Left renal cortex interstitium (tissue), 4 donors: Measurements from ENCODE around the gene NFYC. TPM values are rescaled to one million over a fixed set of nuclear protein-coding genes. Genes with fewer than 3 reads are reported as not detected.

Source experiments
- DNase-seq, 4 donors: peaks; one replicate each; pipeline ENCODE4 v3.0.0-alpha.2; 2013; ENCODE audit warnings: low read depth in 4 of 4, low spot score in 2 of 4, missing footprints in 1 of 4
- polyA plus RNA-seq, 4 donors: library from polyadenylated mRNA; unstranded; fragments of 120-200 nt; gene quantifications; one replicate each; pipeline ENCODE4 v1.2.1, GENCODE V29; 2013; ENCODE audit not compliant: insufficient read length in 4 of 4

Gene NFYC
- polyA plus RNA-seq, 4 donors, result 89.7 to 121 (median 98.4) TPM

GRCh38 chr1:40734882-40735628 lies 43.6 kb downstream of the NFYC start:
- DNase-seq, result no peak

GRCh38 chr1:40736085-40736531 lies 44.6 kb downstream of the NFYC start:
- DNase-seq, result no peak

- no peak for DNase-seq
Observed at GRCh38 chr1:40738831-40739230, 47.3 kb downstream of the NFYC start.

GRCh38 chr1:40739455-40740008 lies 48.0 kb downstream of the NFYC start:
- DNase-seq, result no peak

GRCh38 chr1:40740039-40740996 lies 48.8 kb downstream of the NFYC start:
- DNase-seq, result no peak

- DNase-seq, result no peak
Observed at GRCh38 chr1:40740997-40741736, 49.7 kb downstream of the NFYC start.

GRCh38 chr1:40742363-40743061 lies 51.0 kb downstream of the NFYC start:
- DNase-seq, result no peak

- no peak for DNase-seq
Observed at GRCh38 chr1:40743452-40743851, 51.9 kb downstream of the NFYC start.

- no peak for DNase-seq
Observed at GRCh38 chr1:40743860-40744259, 52.4 kb downstream of the NFYC start.

- no peak for DNase-seq
Observed at GRCh38 chr1:40745176-40745575, 53.7 kb downstream of the NFYC start.

- no peak for DNase-seq
Observed at GRCh38 chr1:40746344-40747090, 55.0 kb downstream of the NFYC start.

GRCh38 chr1:40748841-40749718 lies 57.6 kb downstream of the NFYC start:
- DNase-seq, result no peak

GRCh38 chr1:40749817-40750216 lies 58.3 kb downstream of the NFYC start:
- no peak for DNase-seq

GRCh38 chr1:40750451-40750908 lies 59.0 kb downstream of the NFYC start:
- no peak for DNase-seq

- no peak for DNase-seq
Observed at GRCh38 chr1:40751802-40752201, 60.3 kb downstream of the NFYC start.

GRCh38 chr1:40753142-40753882 lies 61.8 kb downstream of the NFYC start:
- DNase-seq, result no peak

GRCh38 chr1:40754201-40754600 lies 62.7 kb downstream of the NFYC start:
- no peak for DNase-seq
